GM12878 (cell line): Measurements from ENCODE around the gene TSHZ2. TPM values are rescaled to one million over a fixed set of nuclear protein-coding genes. Genes with fewer than 3 reads are reported as not detected.

Experiments
- ATAC-seq: fragments of 200-7000 bp; cut with Tn5 transposase; 3 replicates; pipeline ENCODE4 v1.9.1; 2020; ENCODE audit warnings: mild to moderate bottlenecking, moderate library complexity
- BruUV-seq: library from RNA; stranded (reverse); fragments of 400-500 nt; replicated peaks from 2 replicates; lab custom pipeline; 2021; lab: Mats Ljungman, UMichigan
- CTCF ChIA-PET: fragments of 300-600 bp; sonication (Branson Sonifier 250); formaldehyde crosslinking; extraction: SDS; loops from one replicate; lab custom pipeline; 2021; ENCODE audit warnings: inconsistent platforms; lab: Yijun Ruan, JAX
- POLR2A ChIA-PET: fragments of 350-600 bp; formaldehyde crosslinking; extraction: SDS; loops from one replicate; lab custom pipeline; 2021; ENCODE audit warnings: inconsistent platforms; lab: Charles Lee
- RAD21 ChIA-PET: fragments of 300-600 bp; sonication (Branson Sonifier 250); formaldehyde crosslinking; loops from one replicate; lab custom pipeline; 2023; ENCODE audit warnings: antibody characterized with exemption; ENCODE audit not compliant: unreplicated experiment; lab: Charles Lee
- SMC1A ChIA-PET: fragments of 300-600 bp; sonication (Branson Sonifier 250); formaldehyde crosslinking; loops from one replicate; lab custom pipeline; 2023; ENCODE audit not compliant: unreplicated experiment, uncharacterized antibody; lab: Charles Lee
- DNase-seq: peaks from one replicate; pipeline ENCODE4 v3.0.0-alpha.2; 2011; ENCODE audit warnings: low read depth, low spot score
- FAIRE-seq: peaks from 3 replicates; lab custom pipeline; 2011; peaks lifted over from hg19 to GRCh38; lab: Jason Lieb, UNC
- H2AFZ ChIP-seq: 2 replicates; pipeline ENCODE4 v1.6.0; 2011; ENCODE audit warnings: low read depth, low read length, control low read depth; ENCODE audit not compliant: control insufficient read depth
- H3K27ac ChIP-seq: 2 replicates; pipeline ENCODE4 v1.5.1; 2011; ENCODE audit warnings: control low read depth; ENCODE audit not compliant: control insufficient read depth, insufficient read depth
- H3K27me3 ChIP-seq, 2 experiments: replicated peaks in 1 of 2; 2 replicates each; pipeline versions ENCODE4 v1.6.0 to v1.6.1; 2011; ENCODE audit warnings: low read length in 1 of 2; ENCODE audit not compliant: control insufficient read depth in 2 of 2, insufficient read depth in 2 of 2
- H3K36me3 ChIP-seq, 2 experiments: 2 replicates each; pipeline ENCODE4 v1.5.1; 2011; ENCODE audit warnings: low read length in 1 of 2; ENCODE audit not compliant: control insufficient read depth in 2 of 2, insufficient read depth in 2 of 2
- H3K4me1 ChIP-seq: 2 replicates; pipeline ENCODE4 v1.6.1; 2011; ENCODE audit warnings: mild to moderate bottlenecking, low read length, moderate library complexity, mixed read lengths; ENCODE audit not compliant: control insufficient read depth, insufficient read depth
- H3K4me2 ChIP-seq: 2 replicates; pipeline ENCODE4 v1.6.0; 2011; ENCODE audit warnings: control low read depth; ENCODE audit not compliant: control insufficient read depth, insufficient read depth
- H3K4me3 ChIP-seq: fragments of 200-600 bp; sonication (generic); 2 replicates; pipeline ENCODE4 v1.5.1; 2016
- H3K79me2 ChIP-seq: 2 replicates; pipeline ENCODE4 v1.6.0; 2011; ENCODE audit warnings: low read length; ENCODE audit not compliant: control insufficient read depth, insufficient read depth
- H3K9ac ChIP-seq: 2 replicates; pipeline ENCODE4 v1.8.0; 2011; ENCODE audit warnings: low read length, control low read depth, mixed read lengths; ENCODE audit not compliant: control insufficient read depth, insufficient read depth
- H3K9me3 ChIP-seq: replicated peaks from 3 replicates; pipeline ENCODE4 v1.5.1; 2011; ENCODE audit warnings: mild to moderate bottlenecking, low read length; ENCODE audit not compliant: control insufficient read depth, insufficient read depth
- H4K20me1 ChIP-seq: 2 replicates; pipeline ENCODE4 v1.6.0; 2011; ENCODE audit not compliant: control insufficient read depth, insufficient read depth
- ASH2L ChIP-seq: fragments of 300-600, 200-600 bp; sonication (generic); IDR thresholded peaks from 2 replicates; pipeline ENCODE4 v1.6.1; 2017; ENCODE audit warnings: low read depth, mild to moderate bottlenecking, borderline replicate concordance
- BMI1 ChIP-seq: fragments of 450-650 bp; IDR thresholded peaks from 2 replicates; pipeline ENCODE4 v1.6.1; 2016; ENCODE audit warnings: mild to moderate bottlenecking, moderate library complexity, borderline replicate concordance
- E2F8 ChIP-seq: fragments of 450-650 bp; IDR thresholded peaks from 2 replicates; pipeline ENCODE4 v1.6.1; 2018; ENCODE audit warnings: mild to moderate bottlenecking, low read depth, moderate library complexity; ENCODE audit not compliant: partially characterized antibody
- E4F1 ChIP-seq: fragments of 450-650 bp; IDR thresholded peaks from 2 replicates; pipeline ENCODE4 v1.6.1; 2018; ENCODE audit warnings: borderline replicate concordance, mild to moderate bottlenecking; ENCODE audit not compliant: partially characterized antibody
- ESRRA ChIP-seq: IDR thresholded peaks from 2 replicates; pipeline ENCODE4 v1.6.1; 2012; ENCODE audit warnings: mild to moderate bottlenecking, low read length, improper control_type of control experiment
- IKZF2 ChIP-seq, 2 experiments: fragments of 450-650 bp; IDR thresholded peaks; 2 replicates each; pipeline ENCODE4 v1.6.1; 2017; ENCODE audit warnings: mild to moderate bottlenecking in 2 of 2, moderate library complexity in 2 of 2
- MYC ChIP-seq: IDR thresholded peaks from 2 replicates; pipeline ENCODE4 v1.6.1; 2011; ENCODE audit warnings: mild to moderate bottlenecking, low read length, moderate library complexity, inconsistent platforms; ENCODE audit not compliant: insufficient read depth, insufficient replicate concordance, insufficient read length, severe bottlenecking
- POLR2AphosphoS2 ChIP-seq: IDR thresholded peaks from 2 replicates; pipeline ENCODE4 v1.6.1; 2011; ENCODE audit warnings: low read depth, mild to moderate bottlenecking, low read length, improper control_type of control experiment, moderate library complexity
- RFX5 ChIP-seq: IDR thresholded peaks from 2 replicates; pipeline ENCODE4 v1.6.1; 2011; ENCODE audit warnings: low read depth, low read length, improper control_type of control experiment
- SIN3A ChIP-seq: IDR thresholded peaks from 2 replicates; pipeline ENCODE4 v1.6.1; 2012; ENCODE audit warnings: low read depth, low read length, improper control_type of control experiment
- SMC3 ChIP-seq: IDR thresholded peaks from 2 replicates; pipeline ENCODE4 v1.6.1; 2011; ENCODE audit warnings: low read length, improper control_type of control experiment, borderline replicate concordance
- ZSCAN29 ChIP-seq: fragments of 450-650 bp; IDR thresholded peaks from 2 replicates; pipeline ENCODE4 v1.6.1; 2017; ENCODE audit warnings: mild to moderate bottlenecking, moderate library complexity
- WGBS: methylation state at CpG from one replicate; pipeline ENCODE4 v1.1.6; 2016; ENCODE audit warnings: low lambda C conversion rate; ENCODE audit not compliant: insufficient replicate concordance, insufficient coverage; ENCODE audit errors: missing lambda C conversion rate; 5-methylcytosine and 5-hydroxymethylcytosine counted together
- in situ Hi-C: fragments of 300-500 bp; cut with MboI; formaldehyde crosslinking; loops from 9 replicates; pipeline ENCODE4 v1.14.3; 2018; ENCODE audit warnings: mixed read lengths
- intact Hi-C: fragments of 100-400 bp; cut with micrococcal nuclease; formaldehyde crosslinking; loops from one replicate; pipeline ENCODE4 v1.14.2; 2022; ENCODE audit not compliant: unreplicated experiment
- polyA plus RNA-seq, 11 experiments: library from polyadenylated mRNA; depleted of rRNA in 4 of 11; unstranded in 6 of 11; stranded (reverse) in 5 of 11; fragments of >200 nt; fragmentation: Nextera tagmentation in 4 of 11; fragmentation: Illumina TruSeq in 1 of 11; extraction: Ambion mirVana in 4 of 11; extraction: Trizol in 1 of 11; gene quantifications; 1 replicate in 1 of 11; 2 replicates in 10 of 11; pipeline versions ENCODE4 v1.2.1 to v1.2.3, GENCODE V29; 2011 to 2016; ENCODE audit warnings: inconsistent platforms in 2 of 11, missing spikeins in 2 of 11, low read depth in 1 of 11
- total RNA-seq, 4 experiments: library from RNA; depleted of rRNA in 3 of 4; stranded (reverse); fragments of >200 nt in 3 of 4; fragmentation: Illumina TruSeq in 1 of 4; extraction: Trizol in 1 of 4; gene quantifications; 2 replicates each; pipeline versions ENCODE4 v1.2.1 to v1.2.3, GENCODE V29; 2013 to 2021
- TF ChIP-seq, protein P1 (sequence below): fragments of 450-650 bp; IDR thresholded peaks from 2 replicates; pipeline ENCODE4 v1.6.1; 2016; ENCODE audit warnings: mild to moderate bottlenecking, moderate library complexity, borderline replicate concordance
- TF ChIP-seq, protein P2 (sequence below): fragments of 150-350 bp; IDR thresholded peaks from 2 replicates; pipeline ENCODE4 v1.6.1; 2014; ENCODE audit warnings: mild to moderate bottlenecking, low read depth, low read length

The TSHZ2 gene
- total and polyA plus RNA-seq, 10 of the 15 experiments (the other 5 are each of a cell fraction or from before 2014, with no cell fraction given): 0.01 to 0.86 (median 0.13) TPM; not detected in 2

DNA sequence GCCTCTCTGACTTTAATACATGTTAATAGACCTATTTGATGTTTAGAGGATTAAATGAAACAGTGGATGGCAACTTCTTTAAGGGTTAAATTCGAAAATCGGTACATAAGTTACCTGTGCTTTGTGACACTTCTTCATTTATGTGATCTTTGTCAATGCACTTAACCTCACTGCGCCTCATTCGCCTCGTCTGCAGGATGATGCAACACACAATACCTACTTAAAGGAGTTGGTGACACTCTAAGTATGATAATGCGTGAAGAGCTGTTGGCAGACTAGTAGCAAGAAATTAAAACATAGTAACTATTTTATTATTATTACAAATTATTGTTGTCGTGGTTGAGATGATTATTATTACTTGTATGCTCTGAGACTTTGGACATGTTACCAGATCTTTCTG lies 92.8 kb downstream of the TSHZ2 start:
- SMC1A ChIA-PET: no interaction called here
- 40% methylated on average over 7 of the region's 7 CpGs for WGBS
- H3K27me3 ChIP-seq: no peaks in the 10 kb centered on the region
- RAD21 ChIA-PET: no interaction called here
- no peak overlapping the region for H3K4me3 ChIP-seq
- no peak for DNase-seq
- H4K20me1 ChIP-seq: no peaks in the 10 kb centered on the region
- CTCF ChIA-PET: no interaction called here
- in situ Hi-C loops (no loop called here), intact Hi-C loops (no loop called here)
- no peak overlapping the region for H3K4me2 ChIP-seq
- H3K79me2 ChIP-seq: no peaks in the 10 kb centered on the region
- H3K4me1 ChIP-seq: no peaks in the 10 kb centered on the region
- no peak for ATAC-seq
- no peak for FAIRE-seq
- no peaks in the 10 kb centered on the region for H3K36me3 ChIP-seq
- H3K27ac ChIP-seq: no peak overlapping the region
- no peak overlapping the region for H3K9ac ChIP-seq
- POLR2A ChIA-PET: no interaction called here
- no TSS peak for BruUV-seq
- H2AFZ ChIP-seq: no peak overlapping the region
- H3K9me3 ChIP-seq: no peaks in the 10 kb centered on the region
- TF ChIP-seq IKZF2 (IDR thresholded peaks at IDR 0.05): no peak
- TF ChIP-seq POLR2AphosphoS2: no peak
- TF ChIP-seq, protein P1, sequence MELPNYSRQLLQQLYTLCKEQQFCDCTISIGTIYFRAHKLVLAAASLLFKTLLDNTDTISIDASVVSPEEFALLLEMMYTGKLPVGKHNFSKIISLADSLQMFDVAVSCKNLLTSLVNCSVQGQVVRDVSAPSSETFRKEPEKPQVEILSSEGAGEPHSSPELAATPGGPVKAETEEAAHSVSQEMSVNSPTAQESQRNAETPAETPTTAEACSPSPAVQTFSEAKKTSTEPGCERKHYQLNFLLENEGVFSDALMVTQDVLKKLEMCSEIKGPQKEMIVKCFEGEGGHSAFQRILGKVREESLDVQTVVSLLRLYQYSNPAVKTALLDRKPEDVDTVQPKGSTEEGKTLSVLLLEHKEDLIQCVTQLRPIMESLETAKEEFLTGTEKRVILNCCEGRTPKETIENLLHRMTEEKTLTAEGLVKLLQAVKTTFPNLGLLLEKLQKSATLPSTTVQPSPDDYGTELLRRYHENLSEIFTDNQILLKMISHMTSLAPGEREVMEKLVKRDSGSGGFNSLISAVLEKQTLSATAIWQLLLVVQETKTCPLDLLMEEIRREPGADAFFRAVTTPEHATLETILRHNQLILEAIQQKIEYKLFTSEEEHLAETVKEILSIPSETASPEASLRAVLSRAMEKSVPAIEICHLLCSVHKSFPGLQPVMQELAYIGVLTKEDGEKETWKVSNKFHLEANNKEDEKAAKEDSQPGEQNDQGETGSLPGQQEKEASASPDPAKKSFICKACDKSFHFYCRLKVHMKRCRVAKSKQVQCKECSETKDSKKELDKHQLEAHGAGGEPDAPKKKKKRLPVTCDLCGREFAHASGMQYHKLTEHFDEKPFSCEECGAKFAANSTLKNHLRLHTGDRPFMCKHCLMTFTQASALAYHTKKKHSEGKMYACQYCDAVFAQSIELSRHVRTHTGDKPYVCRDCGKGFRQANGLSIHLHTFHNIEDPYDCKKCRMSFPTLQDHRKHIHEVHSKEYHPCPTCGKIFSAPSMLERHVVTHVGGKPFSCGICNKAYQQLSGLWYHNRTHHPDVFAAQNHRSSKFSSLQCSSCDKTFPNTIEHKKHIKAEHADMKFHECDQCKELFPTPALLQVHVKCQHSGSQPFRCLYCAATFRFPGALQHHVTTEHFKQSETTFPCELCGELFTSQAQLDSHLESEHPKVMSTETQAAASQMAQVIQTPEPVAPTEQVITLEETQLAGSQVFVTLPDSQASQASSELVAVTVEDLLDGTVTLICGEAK: no peak
- no peak for TF ChIP-seq ZSCAN29
- TF ChIP-seq, protein P2, sequence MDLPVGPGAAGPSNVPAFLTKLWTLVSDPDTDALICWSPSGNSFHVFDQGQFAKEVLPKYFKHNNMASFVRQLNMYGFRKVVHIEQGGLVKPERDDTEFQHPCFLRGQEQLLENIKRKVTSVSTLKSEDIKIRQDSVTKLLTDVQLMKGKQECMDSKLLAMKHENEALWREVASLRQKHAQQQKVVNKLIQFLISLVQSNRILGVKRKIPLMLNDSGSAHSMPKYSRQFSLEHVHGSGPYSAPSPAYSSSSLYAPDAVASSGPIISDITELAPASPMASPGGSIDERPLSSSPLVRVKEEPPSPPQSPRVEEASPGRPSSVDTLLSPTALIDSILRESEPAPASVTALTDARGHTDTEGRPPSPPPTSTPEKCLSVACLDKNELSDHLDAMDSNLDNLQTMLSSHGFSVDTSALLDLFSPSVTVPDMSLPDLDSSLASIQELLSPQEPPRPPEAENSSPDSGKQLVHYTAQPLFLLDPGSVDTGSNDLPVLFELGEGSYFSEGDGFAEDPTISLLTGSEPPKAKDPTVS: no peak
- no peak for TF ChIP-seq ESRRA
- TF ChIP-seq SMC3: no peak
- no peak for TF ChIP-seq MYC
- no peak for TF ChIP-seq E4F1
- TF ChIP-seq E2F8: no peak
- TF ChIP-seq BMI1: no peak
- no peak for TF ChIP-seq ASH2L
- TF ChIP-seq RFX5: no peak
- TF ChIP-seq SIN3A: no peak
